Pulmonary artery endothelial cell (primary cell): ENCODE measurements around the gene CCDC141. TPM values are rescaled to one million over a fixed set of nuclear protein-coding genes. Genes with fewer than 3 reads are reported as not detected.
"Not testable (repeated sequence)": the region's sequence is repeated elsewhere in the genome, so short reads cannot be mapped to it uniquely, and the experiment has no call there.

ENCODE experiments used
- DNase-seq: peaks from one replicate; pipeline ENCODE4 v3.0.0-alpha.2; 2011; ENCODE audit warnings: low read depth, low spot score
- total RNA-seq: library from RNA; depleted of rRNA; stranded (reverse); fragments of >200 nt; gene quantifications from 2 replicates; pipeline ENCODE4 v1.2.3, GENCODE V29; 2014

CCDC141 gene
- under 0.01 TPM in 1 of 2 replicates, not detected in the other for total RNA-seq

- no peak for DNase-seq
Measured at GRCh38 chr2:179049546-179050311, at the start of gene CCDC141. CCDC141 (minus strand) TSS chr2:179050137; CDS start chr2:179049941, 196 bp downstream.

GRCh38 chr2:179098080-179098689 lies 48.2 kb upstream of the CCDC141 start:
- no peak for DNase-seq

GRCh38 chr2:179097131-179097530 lies 47.2 kb upstream of the CCDC141 start:
- no peak for DNase-seq

- no peak for DNase-seq
Measured at GRCh38 chr2:179096090-179096489, 46.2 kb upstream of the CCDC141 start.

- not testable (repeated sequence) for DNase-seq
Measured at GRCh38 chr2:179092912-179093311, 43.0 kb upstream of the CCDC141 start.

GRCh38 chr2:179082697-179083096 lies 32.8 kb upstream of the CCDC141 start:
- DNase-seq = no peak

- DNase-seq = no peak
Measured at GRCh38 chr2:179081954-179082353, 32.0 kb upstream of the CCDC141 start.

GRCh38 chr2:179072527-179072926 lies 22.6 kb upstream of the CCDC141 start:
- DNase-seq = no peak

- no peak for DNase-seq
Measured at GRCh38 chr2:179071810-179072355, 21.9 kb upstream of the CCDC141 start.

GRCh38 chr2:179070895-179071294 lies 21.0 kb upstream of the CCDC141 start:
- DNase-seq = no peak

- DNase-seq = no peak
Measured at GRCh38 chr2:179069685-179070084, 19.7 kb upstream of the CCDC141 start.

- no peak for DNase-seq
Measured at GRCh38 chr2:179068991-179069643, 19.2 kb upstream of the CCDC141 start.

GRCh38 chr2:179059026-179059700 lies 9.2 kb upstream of the CCDC141 start:
- DNase-seq = no peak

- no peak for DNase-seq
Measured at GRCh38 chr2:179057737-179058136, 7.8 kb upstream of the CCDC141 start.

- not testable (repeated sequence) for DNase-seq
Measured at GRCh38 chr2:179053568-179053967, 3.6 kb upstream of the CCDC141 start.

- no peak for DNase-seq
Measured at GRCh38 chr2:179051250-179051649, 1.3 kb upstream of the CCDC141 start.

GRCh38 chr2:179050755-179051154 lies 818 bp upstream of the CCDC141 start:
- no peak for DNase-seq

GRCh38 chr2:179049203-179049545 lies 763 bp downstream of the CCDC141 start:
- DNase-seq = no peak

GRCh38 chr2:179048099-179048498 lies 1.8 kb downstream of the CCDC141 start:
- no peak for DNase-seq

- not testable (repeated sequence) for DNase-seq
Measured at GRCh38 chr2:179045602-179046001, 4.3 kb downstream of the CCDC141 start.

GRCh38 chr2:179044500-179044899 lies 5.4 kb downstream of the CCDC141 start:
- no peak for DNase-seq

GRCh38 chr2:179037807-179038206 lies 12.1 kb downstream of the CCDC141 start:
- no peak for DNase-seq
